ENCODE data around the gene RASGRP2. TPM values are rescaled to one million over a fixed set of nuclear protein-coding genes. Genes with fewer than 3 reads are reported as not detected.

The RASGRP2 gene
- total and polyA plus RNA-seq, 2 donors (not counting 3 experiments of a cell fraction or from before 2014, with no cell fraction given), result 1.2 to 2.3 TPM

GRCh38 chr11:64679846-64680245, 64.1 kb downstream of the RASGRP2 start:
- Histone ChIP-seq H3K4me1 (ENCODE audit: control insufficient read depth, extremely low read depth, insufficient read depth, low read length) (no peaks in the 10 kb centered on the region), H3K36me3 (ENCODE audit: control insufficient read depth in 2 of 2, extremely low read depth in 1 of 2, insufficient read depth in 2 of 2, low read length in 2 of 2) (no peaks in the 10 kb centered on the region), H3K4me2 (ENCODE audit: insufficient read depth, low read length) (no peak overlapping the region), H3K27me3 (ENCODE audit: control insufficient read depth in 2 of 2, insufficient read depth in 2 of 2, low read length in 2 of 2) (peaks cover 20 to 24% of the 10 kb centered on the region in 2 experiments), H3K9ac (replicated peaks; ENCODE audit: extremely low read depth, insufficient read depth, low read length) (no peak overlapping the region), H3K9me1 (replicated peaks; ENCODE audit: control insufficient read depth, extremely low read depth, insufficient read depth, low read length) (no peaks in the 10 kb centered on the region), H2AFZ (ENCODE audit: low read depth, low read length) (no peak overlapping the region), H4K20me1 (replicated peaks; ENCODE audit: control insufficient read depth, extremely low read depth, insufficient read depth, low read length) (no peaks in the 10 kb centered on the region), H3K79me2 (ENCODE audit: control insufficient read depth, insufficient read depth, low read length) (no peaks in the 10 kb centered on the region), H3K9me3 (replicated peaks; ENCODE audit: control insufficient read depth, insufficient read depth, low read length) (no peaks in the 10 kb centered on the region), H3K27ac (ENCODE audit: insufficient read depth, low read depth, low read length) (no peak overlapping the region), H3K4me3 (replicated peaks in 1 of 3; ENCODE audit: insufficient read depth in 1 of 3, low read depth in 1 of 3, low read length in 3 of 3) (no peak overlapping the region)
- FAIRE-seq (no peak), DNase-seq (ENCODE audit: low read depth, low spot score) (no peak)
- intact Hi-C loops (cut with micrococcal nuclease) (no loop called here), dilution Hi-C loops (cut with MboI; ENCODE audit: extremely low pct_ligation_motif_present, low sequenced_read_pairs) (no loop called here)
- TF ChIP-seq MAX (IDR thresholded peaks at IDR 0.05; ENCODE audit: insufficient read depth, insufficient read length) (no peak), POLR2A (IDR thresholded peaks at IDR 0.05; ENCODE audit: low read depth, low read length) (no peak), MYC (IDR thresholded peaks at IDR 0.05; ENCODE audit: low read depth, low read length) (no peak), FOS (IDR thresholded peaks at IDR 0.05; ENCODE audit: borderline replicate concordance, insufficient read depth, low read length) (no peak), JUN (IDR thresholded peaks at IDR 0.05; ENCODE audit: borderline replicate concordance, insufficient read depth, insufficient read length, low read depth) (no peak), GATA2 (IDR thresholded peaks at IDR 0.05; ENCODE audit: insufficient read depth, insufficient read length, low read depth, low read length) (no peak)
- POLR2A ChIA-PET, result no interaction called here
- CTCF ChIA-PET, result interaction anchor here (0.8 to 2.3 kb wide), 2 partner anchors 9 kb away, joined by 3 to 14 read pairs; no protein-coding TSS in a partner anchor
- BruUV-seq (replicated peaks), result no TSS peak

- TF ChIP-seq EZH2 (IDR thresholded peaks at IDR 0.05; ENCODE audit: borderline replicate concordance, low read depth, low read length, severe bottlenecking), result no peak
- no peak for TF ChIP-seq CTCF (IDR thresholded peaks at IDR 0.05; ENCODE audit: extremely low read depth in 1 of 2, insufficient read depth in 1 of 2, low read depth in 1 of 2, low read length in 2 of 2)
- TF ChIP-seq POLR2A (IDR thresholded peaks at IDR 0.05; ENCODE audit: low read depth, low read length), result no peak
- TF ChIP-seq FOS (IDR thresholded peaks at IDR 0.05; ENCODE audit: borderline replicate concordance, insufficient read depth, low read length), result no peak
- TF ChIP-seq MAX (IDR thresholded peaks at IDR 0.05; ENCODE audit: insufficient read depth, insufficient read length), result no peak
- TF ChIP-seq GATA2 (IDR thresholded peaks at IDR 0.05; ENCODE audit: insufficient read depth, insufficient read length, low read depth, low read length), result no peak
- no peak for TF ChIP-seq POLR2AphosphoS5 (IDR thresholded peaks at IDR 0.05; ENCODE audit: insufficient read depth, low read depth, low read length)
- TF ChIP-seq JUN (IDR thresholded peaks at IDR 0.05; ENCODE audit: borderline replicate concordance, insufficient read depth, insufficient read length, low read depth), result no peak
- Histone ChIP-seq H3K27me3 (ENCODE audit: control insufficient read depth in 2 of 2, insufficient read depth in 2 of 2, low read length in 2 of 2) (peaks cover 30 to 31% of the 10 kb centered on the region in 2 experiments), H3K4me1 (ENCODE audit: control insufficient read depth, extremely low read depth, insufficient read depth, low read length) (no peaks in the 10 kb centered on the region), H4K20me1 (replicated peaks; ENCODE audit: control insufficient read depth, extremely low read depth, insufficient read depth, low read length) (no peaks in the 10 kb centered on the region), H3K79me2 (ENCODE audit: control insufficient read depth, insufficient read depth, low read length) (no peaks in the 10 kb centered on the region), H3K4me3 (replicated peaks in 1 of 3; ENCODE audit: insufficient read depth in 1 of 3, low read depth in 1 of 3, low read length in 3 of 3) (no peak overlapping the region), H3K9ac (replicated peaks; ENCODE audit: extremely low read depth, insufficient read depth, low read length) (no peak overlapping the region), H2AFZ (ENCODE audit: low read depth, low read length) (no peak overlapping the region), H3K9me3 (replicated peaks; ENCODE audit: control insufficient read depth, insufficient read depth, low read length) (no peaks in the 10 kb centered on the region), H3K4me2 (ENCODE audit: insufficient read depth, low read length) (no peak overlapping the region), H3K36me3 (ENCODE audit: control insufficient read depth in 2 of 2, extremely low read depth in 1 of 2, insufficient read depth in 2 of 2, low read length in 2 of 2) (no peaks in the 10 kb centered on the region), H3K27ac (ENCODE audit: insufficient read depth, low read depth, low read length) (no peak overlapping the region), H3K9me1 (replicated peaks; ENCODE audit: control insufficient read depth, extremely low read depth, insufficient read depth, low read length) (no peaks in the 10 kb centered on the region)
- no TSS peak for BruUV-seq (replicated peaks)
- intact Hi-C loops (cut with micrococcal nuclease), result no loop called here
- ChIA-PET POLR2A (no interaction called here), CTCF (interaction anchor here (2.3 kb wide), 1 partner anchor 12 kb away, joined by 14 read pairs; no protein-coding TSS in a partner anchor)
- dilution Hi-C loops (cut with MboI; ENCODE audit: extremely low pct_ligation_motif_present, low sequenced_read_pairs), result no loop called here
- FAIRE-seq (no peak), DNase-seq (ENCODE audit: low read depth, low spot score) (no peak)
These were observed 66.4 kb downstream of the RASGRP2 start for GRCh38 chr11:64677441-64678023.
